Ishikawa (cell line): ENCODE measurements around the gene PSMD13.
A peak's percentile ranks its signal among the peaks of the same experiment; 100 is the strongest.
"Not testable (repeated sequence)": the region's sequence is repeated elsewhere in the genome, so short reads cannot be mapped to it uniquely, and the experiment has no call there.

ENCODE experiments used
- CEBPB ChIP-seq: IDR thresholded peaks from 2 replicates; pipeline ENCODE4 v1.6.1; 2012
- CREB1 ChIP-seq: IDR thresholded peaks from 2 replicates; pipeline ENCODE4 v1.6.1; 2012; ENCODE audit warnings: low read depth
- EGR1 ChIP-seq: IDR thresholded peaks from 2 replicates; pipeline ENCODE4 v1.6.1; 2012
- EP300 ChIP-seq: IDR thresholded peaks from 2 replicates; pipeline ENCODE4 v1.6.1; 2012; ENCODE audit warnings: borderline replicate concordance
- FOXM1 ChIP-seq: IDR thresholded peaks from 2 replicates; pipeline ENCODE4 v1.6.1; 2012; ENCODE audit warnings: low read depth, borderline replicate concordance
- MAX ChIP-seq: IDR thresholded peaks from 2 replicates; pipeline ENCODE4 v1.6.1; 2012
- NFIC ChIP-seq: IDR thresholded peaks from 2 replicates; pipeline ENCODE4 v1.6.1; 2012
- RAD21 ChIP-seq: IDR thresholded peaks from 2 replicates; pipeline ENCODE4 v1.6.1; 2012; ENCODE audit warnings: low read depth
- REST ChIP-seq: IDR thresholded peaks from 2 replicates; pipeline ENCODE4 v1.6.1; 2012; ENCODE audit warnings: low read depth, mild to moderate bottlenecking
- TAF1 ChIP-seq: IDR thresholded peaks from 2 replicates; pipeline ENCODE4 v1.6.1; 2012; ENCODE audit warnings: low read depth, mild to moderate bottlenecking
- TCF12 ChIP-seq: IDR thresholded peaks from 2 replicates; pipeline ENCODE4 v1.6.1; 2012; ENCODE audit warnings: low read depth
- TEAD4 ChIP-seq: IDR thresholded peaks from 2 replicates; pipeline ENCODE4 v1.6.1; 2012
- USF1 ChIP-seq: IDR thresholded peaks from 2 replicates; pipeline ENCODE4 v1.6.1; 2012
- YY1 ChIP-seq: IDR thresholded peaks from 2 replicates; pipeline ENCODE4 v1.6.1; 2012; ENCODE audit warnings: low read depth
- ZBTB7A ChIP-seq: IDR thresholded peaks from 2 replicates; pipeline ENCODE4 v1.6.1; 2012; ENCODE audit warnings: low read depth

Gene PSMD13

GRCh38 chr11:236774-237767 lies at the start of gene PSMD13:
PSMD13 (plus strand) TSS chr11:236976; CDS start chr11:237050, 74 bp downstream.
- peak; percentile 41; the same call in 1 of the 2 replicates for TF ChIP-seq EGR1
- peak; percentile 47; the same call in 1 of the 2 replicates for TF ChIP-seq TCF12
- no peak for TF ChIP-seq CREB1
- TF ChIP-seq USF1 = no peak
- peak; percentile 56; the same call in 1 of the 2 replicates for TF ChIP-seq ZBTB7A
- TF ChIP-seq TAF1 = peak; percentile 78
- peak; percentile 76 for TF ChIP-seq YY1

- TF ChIP-seq RAD21 = peak; percentile 30; the same call in 1 of the 2 replicates
Observed at GRCh38 chr11:191490-192478, 45.0 kb upstream of the PSMD13 start.

GRCh38 chr11:192674-193128 lies 44.1 kb upstream of the PSMD13 start, which contains the start of gene SCGB1C1:
SCGB1C1 (plus strand) TSS chr11:193078; CDS start chr11:193100, 22 bp downstream.
- TF ChIP-seq TAF1, RAD21, REST: not testable (repeated sequence)

GRCh38 chr11:196786-197731 lies 39.7 kb upstream of the PSMD13 start:
- TF ChIP-seq NFIC = no peak
- no peak for TF ChIP-seq TEAD4
- TF ChIP-seq CEBPB = no peak
- TF ChIP-seq CREB1 = no peak

GRCh38 chr11:197741-198235 lies 39.0 kb upstream of the PSMD13 start:
- TF ChIP-seq MAX (no peak), NFIC (no peak), REST (no peak), YY1 (no peak), CEBPB (no peak), USF1 (no peak), EP300 (no peak), TEAD4 (no peak), FOXM1 (no peak), TCF12 (no peak), ZBTB7A (no peak), CREB1 (no peak), TAF1 (no peak)
